Activated CD8-positive, alpha-beta memory T cell treated with anti-CD3 and anti-CD28 coated beads for 4 hours (primary cell): ENCODE measurements around the gene SAA2.
"Not testable (repeated sequence)": the region's sequence is repeated elsewhere in the genome, so short reads cannot be mapped to it uniquely, and the experiment has no call there.

Experiments
- DNase-seq, 2 donors: peaks; one replicate each; pipeline ENCODE4 v3.0.0-alpha.2; 2020; ENCODE audit warnings: low read depth in 2 of 2

The SAA2 gene

GRCh38 chr11:18253233-18253632 is 4.8 kb upstream of the SAA2 start:
- no peak for DNase-seq

DNA sequence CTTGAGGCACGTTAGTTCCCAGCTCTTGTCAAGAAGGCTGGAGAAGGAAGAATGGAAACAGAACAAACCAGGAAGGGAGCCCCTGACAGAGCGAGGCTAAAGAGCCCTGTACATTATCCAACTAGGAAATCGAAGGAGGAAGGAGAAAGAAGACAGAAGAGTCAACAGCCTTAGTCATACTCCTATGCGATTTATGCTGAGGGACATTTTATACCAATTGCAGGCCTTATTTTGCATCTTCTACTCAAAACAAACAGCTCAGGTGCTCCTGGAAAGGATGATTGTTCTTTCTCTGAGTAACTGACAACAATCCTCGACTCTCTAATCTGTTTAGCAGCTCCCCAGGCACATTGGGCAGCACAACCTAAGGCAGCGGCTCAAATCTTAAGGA is 1.3 kb downstream of the SAA2 start:
- not testable (repeated sequence) for DNase-seq

DNA sequence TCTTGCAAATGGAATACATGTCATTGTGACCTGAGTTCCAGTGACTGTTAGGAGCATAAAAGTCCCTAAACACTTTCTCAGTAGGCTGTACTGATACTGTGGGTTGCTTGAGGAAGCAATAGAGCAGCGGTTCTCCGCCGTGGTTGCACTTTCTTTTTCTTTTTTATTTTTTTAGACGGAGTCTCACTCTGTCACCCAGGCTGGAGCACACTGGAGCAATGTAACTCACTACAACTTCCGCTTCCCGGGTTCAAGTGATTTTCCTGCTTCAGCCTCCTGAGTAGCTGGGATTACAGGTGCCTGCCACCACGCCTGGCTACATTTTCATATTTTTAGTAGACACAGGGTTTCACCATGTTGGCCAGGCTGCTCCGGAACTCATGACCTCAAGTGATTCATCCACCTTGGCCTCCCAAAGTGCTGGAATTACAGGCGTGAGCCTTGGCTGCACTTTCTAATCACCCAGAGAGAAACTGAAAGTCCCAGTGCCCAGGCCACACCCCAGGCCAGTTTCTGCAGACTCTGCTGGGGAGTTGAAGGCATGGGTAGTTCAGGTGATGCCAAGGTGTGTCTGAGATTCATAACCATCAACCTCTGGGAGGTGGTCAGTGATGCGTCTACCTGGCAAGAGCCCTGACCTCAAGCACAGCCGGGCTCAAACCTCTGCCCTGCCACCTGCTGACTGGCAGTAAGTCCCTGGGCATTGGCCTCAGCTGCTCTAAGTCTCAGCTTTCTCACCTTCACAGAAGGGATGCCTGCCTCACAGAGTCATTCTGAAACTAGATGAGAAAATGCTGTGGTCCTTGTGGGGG is 1.9 kb downstream of the SAA2 start:
- not testable (repeated sequence) for DNase-seq

DNA sequence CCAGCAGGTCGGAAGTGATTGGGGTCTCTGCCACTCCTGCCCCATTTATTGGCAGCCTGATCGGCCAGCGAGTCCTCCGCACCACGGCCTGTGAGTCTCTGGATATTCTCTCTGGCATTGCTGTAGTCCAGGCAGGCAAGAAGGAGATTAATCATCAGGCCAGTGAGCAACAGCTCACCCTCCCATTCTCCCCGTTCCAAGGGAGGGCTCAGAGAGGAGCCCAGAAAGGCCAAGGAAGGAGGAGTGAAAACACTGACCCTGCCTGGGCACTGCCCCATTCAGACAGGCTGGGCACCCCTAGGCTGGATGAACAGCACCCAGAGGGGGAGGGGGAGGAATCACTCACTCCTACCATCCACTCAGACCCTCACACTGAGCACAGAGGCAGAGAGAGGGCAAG is 3.1 kb downstream of the SAA2 start:
- DNase-seq = no peak

DNA sequence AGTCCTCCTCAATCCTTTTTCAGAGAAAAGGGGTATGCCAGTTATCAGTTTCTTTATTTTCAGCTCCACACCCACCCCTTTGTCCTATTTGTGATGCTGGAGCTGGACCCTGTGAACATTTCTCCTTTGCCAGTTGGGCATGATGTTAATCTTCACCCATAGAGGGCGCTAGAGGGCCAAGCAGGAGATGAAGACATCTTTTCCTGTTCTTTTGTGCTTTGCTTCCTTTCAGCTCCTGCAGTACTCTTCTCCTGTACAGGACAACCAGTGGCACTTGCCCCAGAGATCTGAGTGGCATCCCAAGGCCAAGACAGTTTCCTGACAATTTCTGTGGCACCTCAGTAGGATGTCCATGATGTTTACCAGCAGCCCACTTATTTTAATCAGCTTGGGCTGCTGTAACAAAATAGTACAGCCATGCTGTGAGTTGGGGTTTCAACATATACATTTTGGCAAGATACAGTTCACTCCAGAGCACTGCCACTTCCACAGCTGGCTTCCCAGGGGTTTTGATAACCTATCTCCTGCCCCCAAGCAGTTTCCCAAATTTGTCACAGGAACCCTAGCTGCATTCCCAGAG is 4.6 kb downstream of the SAA2 start:
- peak; percentile 14 to 22 for DNase-seq

- no peak for DNase-seq
Measured at GRCh38 chr11:18239655-18240054, 8.8 kb downstream of the SAA2 start.

DNA sequence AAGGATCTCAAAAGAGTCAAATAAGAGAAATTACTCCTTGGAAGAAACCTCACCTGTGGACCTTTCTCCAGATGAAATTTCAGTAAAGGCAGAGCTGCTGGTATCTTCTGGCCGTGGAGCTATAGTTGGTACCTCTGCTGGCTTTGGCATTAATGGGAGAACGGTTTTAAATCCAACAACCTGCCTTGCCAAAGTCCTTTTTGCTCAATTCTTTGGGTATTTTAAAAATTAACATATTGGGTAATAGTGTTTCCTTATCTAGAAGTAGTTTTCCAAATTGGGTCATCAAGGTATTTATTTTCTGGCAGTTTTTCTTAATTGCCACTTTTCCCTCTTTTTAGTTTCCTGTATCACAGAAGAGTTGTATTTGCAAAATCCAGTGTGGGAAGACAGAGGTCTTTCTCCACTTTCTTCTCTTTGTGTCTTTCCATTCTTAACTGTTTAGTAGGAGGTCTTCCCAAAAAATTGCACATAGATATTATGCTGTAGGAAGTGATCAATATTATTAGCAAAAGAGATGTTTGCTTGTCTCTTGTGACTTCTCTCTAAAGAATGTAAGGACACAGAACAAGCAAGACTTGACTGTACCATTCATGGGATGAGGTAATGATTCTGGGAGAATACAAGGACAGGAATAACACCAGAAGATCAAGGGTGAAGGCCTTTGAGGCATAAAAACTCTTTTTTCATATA is 11.7 kb downstream of the SAA2 start, which contains the start of gene SAA4:
Gene SAA4, minus strand, starts transcription at position 139 of the 693 bp plus-strand sequence. CDS start 876 bp downstream, outside the sequence.
- no peak for DNase-seq

DNA sequence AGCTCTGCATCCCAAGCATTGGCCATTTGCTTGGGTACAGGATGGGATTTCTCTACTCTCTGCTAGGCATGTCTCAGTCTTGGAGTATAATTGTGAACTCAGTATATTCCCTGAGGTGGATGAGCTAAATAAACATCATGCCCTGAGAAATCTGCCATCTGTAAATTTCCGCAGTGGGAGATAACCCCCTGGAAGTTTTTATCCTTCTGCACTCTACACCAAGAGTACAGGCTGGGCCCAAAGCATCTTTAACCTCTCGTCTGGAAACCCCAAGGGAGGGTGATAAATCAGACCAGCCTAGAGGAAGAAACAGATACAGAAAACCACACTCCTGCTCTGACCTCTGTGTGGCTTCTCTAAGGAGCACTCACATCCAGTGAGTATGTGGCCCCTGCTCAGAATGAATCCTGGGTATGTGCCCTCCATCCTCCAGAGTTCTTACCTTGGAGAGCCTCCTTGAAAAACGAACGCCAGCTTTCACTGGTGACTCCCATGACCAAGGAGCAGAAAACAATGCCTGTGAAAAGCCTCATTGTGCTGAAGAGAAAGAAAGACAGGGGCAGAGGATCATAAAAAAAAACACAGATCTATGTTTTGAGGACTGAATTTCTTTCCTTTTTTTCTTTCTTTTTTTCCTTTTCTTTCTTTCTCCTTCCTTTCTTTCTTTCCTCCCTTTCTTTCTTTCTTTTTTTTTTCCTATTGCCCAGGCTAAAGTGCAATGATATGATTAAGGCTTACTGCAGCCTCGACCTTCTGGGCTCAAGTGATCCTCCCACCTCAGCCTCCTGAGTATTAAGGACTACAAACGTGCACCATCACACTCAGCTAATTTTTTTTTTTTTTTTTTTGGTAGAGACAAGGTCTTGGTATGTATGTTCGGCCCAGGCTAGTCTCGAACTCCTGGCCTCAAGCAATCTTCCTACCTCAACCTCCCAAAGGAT is 12.8 kb downstream of the SAA2 start:
- no peak for DNase-seq

GRCh38 chr11:18233912-18234311 is 14.6 kb downstream of the SAA2 start:
- no peak for DNase-seq

DNA sequence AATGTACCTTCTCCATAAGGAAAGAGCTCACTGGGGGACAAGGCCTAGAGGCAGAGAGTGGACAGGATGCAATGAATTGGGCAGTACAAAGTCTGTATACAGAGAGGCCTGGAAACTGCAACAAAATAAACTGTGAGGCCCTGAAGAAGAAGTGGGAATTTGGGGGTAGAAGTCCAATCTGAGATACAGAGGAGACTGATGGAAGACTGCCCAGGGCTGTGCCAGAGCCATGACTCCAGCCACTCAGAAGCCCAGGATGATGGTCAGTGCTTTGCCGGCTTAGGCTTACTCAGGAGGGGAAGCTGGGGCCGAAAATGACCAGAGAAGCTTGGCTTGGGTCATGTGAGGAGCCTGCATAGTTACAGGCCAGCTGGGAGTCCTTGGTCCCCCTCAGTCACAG is 17.6 kb downstream of the SAA2 start:
- no peak for DNase-seq

DNA sequence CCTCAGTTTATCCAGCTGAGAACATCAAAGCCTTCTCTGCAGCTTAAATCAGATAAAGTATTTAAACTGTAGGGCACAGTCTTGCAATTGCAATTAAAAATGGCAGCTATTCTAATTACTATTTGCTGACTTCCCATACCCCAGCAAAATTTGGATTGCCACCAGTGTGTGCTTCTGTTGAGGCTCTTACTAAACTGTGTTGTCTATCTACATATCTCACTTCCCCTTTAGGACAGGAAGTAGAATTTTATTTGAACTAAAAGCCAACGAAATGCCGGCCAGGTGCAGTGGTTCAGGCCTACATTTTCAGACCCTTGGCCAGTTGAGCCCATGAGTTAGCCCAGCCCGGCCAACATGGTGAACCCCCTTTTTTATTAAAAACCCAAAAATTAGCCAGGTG is 19.0 kb downstream of the SAA2 start:
- no peak for DNase-seq

DNA sequence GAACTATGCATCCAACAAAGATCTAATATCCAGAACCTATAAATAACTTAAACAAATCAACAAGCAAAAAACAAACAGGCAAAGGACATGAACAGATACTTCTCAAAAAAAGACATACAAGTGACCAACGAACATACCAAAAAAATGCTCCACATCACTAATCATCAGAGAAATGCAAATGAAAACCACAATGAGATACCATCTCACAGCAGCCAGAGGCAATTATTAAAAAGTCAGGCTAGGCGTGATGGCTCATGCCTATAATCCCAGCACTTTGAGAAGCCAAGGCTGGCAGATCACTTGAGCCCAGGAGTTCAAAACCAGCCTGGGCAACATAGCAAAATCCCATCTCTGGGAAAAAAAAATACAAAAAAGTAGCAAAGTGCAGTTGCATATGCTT is 22.6 kb downstream of the SAA2 start:
- no peak for DNase-seq

GRCh38 chr11:18223591-18224387 is 24.7 kb downstream of the SAA2 start:
- no peak for DNase-seq

DNA sequence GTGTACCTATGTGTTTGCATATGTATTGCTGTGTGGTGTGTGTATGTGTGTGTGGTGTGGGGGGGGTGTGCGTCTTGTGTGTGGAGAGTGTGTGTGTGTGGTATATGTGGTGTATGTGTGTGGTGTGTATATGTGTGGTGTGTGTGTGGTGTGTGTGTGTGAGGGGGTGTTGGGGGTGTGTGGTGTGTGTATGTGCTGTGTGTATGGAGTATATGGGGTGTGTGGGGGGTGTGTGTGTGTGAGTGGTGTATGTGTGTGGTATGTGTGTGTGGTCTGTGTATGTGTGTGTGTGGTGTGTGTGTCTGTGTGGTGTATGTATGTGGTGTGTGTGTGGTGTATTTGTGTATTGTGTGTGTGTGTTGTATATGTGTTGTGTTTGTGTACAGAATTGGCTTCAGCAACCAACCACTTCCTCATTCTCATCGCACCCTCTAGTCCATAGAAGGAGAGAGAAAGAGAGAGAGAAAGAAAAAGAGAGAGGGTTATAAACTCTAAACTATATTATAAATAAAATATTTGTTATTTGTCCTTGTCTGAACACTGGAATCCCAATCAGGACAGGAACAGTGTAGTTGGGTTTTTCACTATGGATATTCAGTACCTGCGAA is 25.6 kb downstream of the SAA2 start:
- no peak for DNase-seq

DNA sequence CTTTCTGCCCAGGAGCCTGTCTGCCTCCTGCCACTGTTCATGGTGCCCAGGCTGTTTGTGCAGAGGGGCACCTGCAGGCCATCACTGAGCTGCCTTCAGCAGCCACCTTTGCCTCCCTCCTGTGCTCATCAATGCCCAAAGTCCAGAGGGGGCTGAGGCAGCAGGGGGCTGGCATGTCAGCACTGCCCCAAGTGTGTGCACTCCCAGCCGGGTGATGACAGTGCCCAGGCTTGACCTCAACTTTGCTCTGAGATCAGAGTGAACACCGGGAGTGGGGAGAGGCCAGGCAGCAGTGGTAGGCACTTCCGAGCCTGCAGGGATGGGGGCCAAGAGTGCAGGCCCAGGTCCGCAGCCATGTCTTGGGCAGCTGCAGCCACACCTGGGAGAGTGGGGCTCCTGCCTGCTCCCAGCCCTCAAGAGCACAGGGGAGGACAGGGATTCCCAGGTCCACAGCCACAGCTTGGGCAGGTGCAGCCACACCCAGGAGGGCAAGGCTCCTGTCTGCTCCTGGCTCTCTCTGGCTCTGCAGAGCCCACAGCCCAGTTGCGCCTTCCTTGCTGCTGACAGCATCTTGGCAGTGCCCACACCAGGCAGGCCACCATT is 27.1 kb downstream of the SAA2 start:
- no peak for DNase-seq

- DNase-seq = no peak
Measured at GRCh38 chr11:18209058-18209457, 39.4 kb downstream of the SAA2 start.

DNA sequence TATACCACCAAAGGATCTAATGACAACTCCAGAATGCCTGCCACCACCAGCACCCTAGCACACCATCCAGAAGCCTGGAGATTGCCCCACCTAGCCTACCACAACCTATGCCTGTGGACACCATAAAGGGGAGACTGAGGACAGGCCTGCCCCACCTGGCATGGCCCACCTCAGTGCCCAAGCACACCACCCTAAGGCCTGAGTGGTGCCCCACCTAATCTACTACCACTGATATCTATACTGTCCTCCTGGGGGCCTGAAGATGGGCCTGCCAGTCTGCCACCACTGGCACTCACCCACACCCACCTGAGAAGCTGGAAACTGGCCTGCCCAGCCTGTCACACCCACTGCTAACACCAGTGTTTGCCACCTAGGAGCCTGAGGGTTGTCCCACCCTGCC is 43.7 kb downstream of the SAA2 start:
- no peak for DNase-seq

DNA sequence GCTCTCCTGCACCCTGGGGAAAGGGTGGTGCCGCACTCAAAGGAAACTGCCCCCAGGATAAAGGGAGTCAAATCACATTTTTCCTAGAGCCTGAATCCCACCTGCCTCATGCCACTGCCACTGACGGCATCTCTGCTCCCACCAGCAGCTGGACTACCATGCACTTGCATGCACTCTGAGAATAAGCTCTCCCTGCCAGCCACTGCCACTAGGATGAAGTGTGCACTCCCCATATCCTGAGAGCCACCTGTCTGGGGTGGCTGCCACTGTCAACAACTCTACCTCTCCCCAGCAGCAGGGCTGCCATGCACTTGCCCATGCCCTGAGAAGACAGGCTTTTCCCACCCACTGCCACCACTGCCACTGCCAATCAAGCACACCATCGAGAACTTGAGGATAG is 44.2 kb downstream of the SAA2 start:
- DNase-seq = no peak

- no peak for DNase-seq
Measured at GRCh38 chr11:18203723-18204122, 44.7 kb downstream of the SAA2 start.

DNA sequence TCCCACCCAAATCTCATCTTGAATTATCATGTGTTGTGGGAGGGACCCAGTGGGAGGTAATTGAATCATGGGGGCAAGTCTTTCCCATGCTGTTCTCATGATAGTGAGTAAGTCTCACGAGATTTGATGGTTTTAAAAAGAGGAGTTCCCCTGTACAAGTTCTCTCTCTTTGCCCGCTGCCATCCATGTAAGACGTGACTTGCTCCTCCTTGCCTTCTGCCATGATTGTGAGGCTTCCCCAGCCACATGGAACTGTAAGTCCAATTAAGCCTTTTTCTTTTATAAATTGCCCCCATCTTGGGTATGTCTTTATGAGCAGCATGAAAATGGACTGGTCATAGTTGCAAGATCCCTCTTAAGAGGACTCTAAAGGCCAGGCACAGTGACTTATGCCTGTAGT is 50.7 kb downstream of the SAA2 start:
- not testable (repeated sequence) for DNase-seq
